ENCODE data around the gene PHC2. TPM values are rescaled to one million over a fixed set of nuclear protein-coding genes. Genes with fewer than 3 reads are reported as not detected.

PHC2 gene
- total RNA-seq, 1 donor from 2014 or later: 124 TPM

DNA sequence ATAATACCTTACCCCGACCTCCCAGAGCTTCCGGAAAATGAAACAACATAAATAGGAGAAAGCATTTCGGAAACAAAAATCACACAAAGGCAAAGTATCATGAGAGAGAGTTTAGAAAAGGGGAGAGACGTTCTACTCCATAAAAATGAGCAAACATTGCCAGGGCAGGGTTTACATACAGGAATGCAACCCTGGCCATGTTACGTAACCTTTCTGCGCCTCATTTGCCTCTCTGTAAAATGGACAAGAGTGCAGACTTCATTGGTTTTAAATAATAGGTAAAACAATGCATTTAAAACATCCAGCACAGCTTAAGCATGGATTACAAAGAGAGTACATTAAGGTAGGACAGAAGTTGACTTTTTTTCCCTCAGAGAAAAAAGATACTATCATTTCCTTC, 45.6 kb downstream of the PHC2 start:
- intact Hi-C loops (cut with DNase I): no loop called here
- ATAC-seq: no peak

DNA sequence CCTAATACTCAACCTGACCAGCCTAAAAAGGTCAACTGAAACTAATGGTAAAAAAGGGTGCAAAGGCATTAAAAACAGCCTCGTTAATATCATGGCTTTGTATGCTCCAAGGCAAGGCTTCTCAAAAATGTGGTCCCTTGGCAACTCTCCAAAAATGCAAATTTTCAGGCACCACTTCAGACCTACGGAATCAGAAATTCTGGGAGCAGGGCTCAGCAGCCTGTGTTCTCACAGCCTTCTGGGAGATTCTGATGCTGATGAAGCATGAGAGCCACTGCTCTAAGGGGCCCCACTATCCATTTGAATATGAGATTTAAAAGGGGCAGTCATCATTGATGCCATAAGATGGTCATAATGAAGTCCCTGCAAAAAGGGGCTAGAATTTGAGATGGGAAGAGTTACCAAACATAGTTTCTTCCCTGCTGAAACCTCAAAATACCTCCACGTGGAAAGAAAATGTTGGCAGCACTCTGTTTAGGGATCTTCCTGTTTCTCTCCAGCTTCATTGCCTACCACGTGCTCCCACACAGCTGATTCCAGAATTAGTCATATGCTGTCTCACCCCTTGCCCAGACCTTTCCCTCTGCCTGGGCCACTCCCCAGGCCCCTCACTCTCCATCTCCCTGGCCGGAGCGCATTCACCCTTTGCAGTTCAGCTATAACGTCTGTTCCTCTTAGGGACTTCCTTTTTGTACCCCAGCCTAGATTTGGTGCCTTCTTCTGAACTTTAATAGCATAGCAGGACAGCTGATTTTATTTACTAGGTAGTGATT, 46.7 kb downstream of the PHC2 start:
- peak; percentile 21 for ATAC-seq
- H3K27me3 ChIP-seq: no peaks in the 10 kb centered on the region
- H3K4me1 ChIP-seq: peaks cover 1% of the 10 kb centered on the region
- DNase-seq: no peak
- no peaks in the 10 kb centered on the region for H3K36me3 ChIP-seq
- TF ChIP-seq, protein P1, sequence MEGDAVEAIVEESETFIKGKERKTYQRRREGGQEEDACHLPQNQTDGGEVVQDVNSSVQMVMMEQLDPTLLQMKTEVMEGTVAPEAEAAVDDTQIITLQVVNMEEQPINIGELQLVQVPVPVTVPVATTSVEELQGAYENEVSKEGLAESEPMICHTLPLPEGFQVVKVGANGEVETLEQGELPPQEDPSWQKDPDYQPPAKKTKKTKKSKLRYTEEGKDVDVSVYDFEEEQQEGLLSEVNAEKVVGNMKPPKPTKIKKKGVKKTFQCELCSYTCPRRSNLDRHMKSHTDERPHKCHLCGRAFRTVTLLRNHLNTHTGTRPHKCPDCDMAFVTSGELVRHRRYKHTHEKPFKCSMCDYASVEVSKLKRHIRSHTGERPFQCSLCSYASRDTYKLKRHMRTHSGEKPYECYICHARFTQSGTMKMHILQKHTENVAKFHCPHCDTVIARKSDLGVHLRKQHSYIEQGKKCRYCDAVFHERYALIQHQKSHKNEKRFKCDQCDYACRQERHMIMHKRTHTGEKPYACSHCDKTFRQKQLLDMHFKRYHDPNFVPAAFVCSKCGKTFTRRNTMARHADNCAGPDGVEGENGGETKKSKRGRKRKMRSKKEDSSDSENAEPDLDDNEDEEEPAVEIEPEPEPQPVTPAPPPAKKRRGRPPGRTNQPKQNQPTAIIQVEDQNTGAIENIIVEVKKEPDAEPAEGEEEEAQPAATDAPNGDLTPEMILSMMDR (IDR thresholded peaks at IDR 0.05): no peak
- no peak overlapping the region for H3K4me3 ChIP-seq
- no peak overlapping the region for H3K27ac ChIP-seq
- intact Hi-C loops (cut with DNase I): no loop called here
- no peaks in the 10 kb centered on the region for H3K9me3 ChIP-seq

More for the DNA sequence above, 45.6 kb downstream of the PHC2 start:
- Histone ChIP-seq H3K27me3 (no peaks in the 10 kb centered on the region), H3K36me3 (no peaks in the 10 kb centered on the region), H3K4me3 (no peak overlapping the region), H3K27ac (no peak overlapping the region), H3K4me1 (peaks cover 5% of the 10 kb centered on the region), H3K9me3 (no peaks in the 10 kb centered on the region)
- TF ChIP-seq, protein P1 (IDR thresholded peaks at IDR 0.05): no peak
- no peak for DNase-seq

DNA sequence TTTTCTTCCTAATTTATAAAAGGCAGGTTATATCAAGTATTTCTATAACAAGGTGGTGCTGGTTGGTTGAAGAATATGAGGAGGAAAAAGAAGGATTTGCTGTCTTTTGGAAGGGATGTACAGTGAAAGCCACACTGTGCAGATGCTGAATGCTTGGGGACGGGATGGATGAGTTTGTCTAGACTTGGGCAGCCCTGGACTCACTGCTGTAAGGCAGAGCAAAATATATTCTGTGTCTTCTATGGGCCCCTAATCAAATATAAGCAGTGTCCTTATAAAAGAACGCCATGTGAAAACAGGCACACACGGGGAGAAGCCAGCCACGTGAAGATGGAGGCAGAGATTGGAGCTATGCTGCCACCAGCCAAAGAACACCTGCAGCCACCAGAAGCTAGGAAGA, 47.4 kb downstream of the PHC2 start:
- Histone ChIP-seq H3K36me3 (no peaks in the 10 kb centered on the region), H3K27ac (no peak overlapping the region), H3K9me3 (no peaks in the 10 kb centered on the region), H3K4me1 (no peaks in the 10 kb centered on the region), H3K27me3 (no peaks in the 10 kb centered on the region), H3K4me3 (no peak overlapping the region)
- no peak for DNase-seq
- intact Hi-C loops (cut with DNase I): no loop called here
- ATAC-seq: no peak
- TF ChIP-seq, protein P1 (IDR thresholded peaks at IDR 0.05): no peak

DNA sequence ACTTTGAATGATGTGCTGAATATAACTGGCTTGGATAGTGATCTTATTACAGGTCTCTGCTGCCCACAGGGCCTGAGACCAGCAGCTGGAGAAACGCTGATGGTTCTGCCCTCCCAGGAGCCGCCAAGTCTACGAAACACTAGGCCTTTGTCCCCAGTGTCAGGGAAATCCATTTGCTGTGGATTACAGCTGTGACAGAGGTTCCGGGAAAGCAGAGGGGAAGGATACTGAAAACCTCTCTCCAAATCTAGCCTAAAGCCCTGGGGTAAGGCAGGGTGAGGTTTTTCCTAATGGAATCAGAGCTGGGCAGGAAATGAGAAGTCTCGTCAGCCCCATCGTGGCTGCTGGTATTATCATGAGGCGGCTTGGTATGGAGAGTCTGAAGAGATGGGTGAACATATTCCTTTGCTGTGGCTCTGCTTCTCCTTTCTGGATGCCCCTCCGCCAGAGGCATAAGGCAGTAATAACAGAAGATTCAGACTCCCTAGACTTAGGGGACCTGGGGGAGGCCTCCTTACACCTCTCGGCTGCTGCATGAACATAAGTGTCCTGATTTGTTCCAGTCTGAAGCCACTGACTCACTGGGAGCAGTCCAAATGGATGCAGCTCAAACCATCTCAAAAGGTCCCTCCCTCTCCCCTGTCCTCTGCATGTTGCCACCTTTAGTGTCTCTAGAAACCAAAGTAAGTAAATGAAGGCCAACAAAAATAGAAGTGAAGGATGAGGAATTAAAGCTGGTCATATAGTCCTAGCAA, 48.1 kb downstream of the PHC2 start:
- Histone ChIP-seq H3K4me1 (no peaks in the 10 kb centered on the region), H3K27ac (no peak overlapping the region), H3K9me3 (no peaks in the 10 kb centered on the region), H3K27me3 (no peaks in the 10 kb centered on the region), H3K36me3 (no peaks in the 10 kb centered on the region), H3K4me3 (no peak overlapping the region)
- intact Hi-C loops (cut with DNase I): no loop called here
- ATAC-seq (no peak), DNase-seq (no peak)
- TF ChIP-seq, protein P1 (IDR thresholded peaks at IDR 0.05): no peak

DNA sequence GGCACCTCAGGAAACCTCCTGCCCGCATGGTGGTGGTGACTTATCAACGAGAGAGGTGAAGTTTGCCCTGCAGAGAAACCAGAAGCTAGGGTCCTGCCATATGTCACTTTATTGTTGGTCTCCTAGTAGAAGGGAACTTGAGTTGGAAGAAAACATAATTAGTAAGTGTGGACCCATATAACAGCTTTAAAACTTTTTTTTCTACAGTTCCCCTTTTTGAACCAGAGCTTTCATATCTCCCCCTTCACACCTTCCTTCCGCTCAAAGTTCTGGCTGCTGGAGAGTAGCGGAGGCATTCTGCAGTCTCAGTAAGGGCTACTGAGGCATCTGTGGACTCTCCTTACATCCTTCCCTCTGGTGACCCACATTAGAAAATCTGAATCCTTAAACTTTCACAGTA, 48.9 kb downstream of the PHC2 start:
- Histone ChIP-seq H3K36me3 (no peaks in the 10 kb centered on the region), H3K9me3 (no peaks in the 10 kb centered on the region), H3K27ac (no peak overlapping the region), H3K4me3 (no peak overlapping the region), H3K4me1 (peaks cover 5% of the 10 kb centered on the region), H3K27me3 (no peaks in the 10 kb centered on the region)
- TF ChIP-seq, protein P1 (IDR thresholded peaks at IDR 0.05): no peak
- DNase-seq (no peak), ATAC-seq (no peak)
- intact Hi-C loops (cut with DNase I): no loop called here

All from upper lobe of right lung (tissue), 1 donor.